ENCODE data around the gene STAG3. TPM values are rescaled to one million over a fixed set of nuclear protein-coding genes. Genes with fewer than 3 reads are reported as not detected.

Gene STAG3
- total and polyA plus RNA-seq, 9 of the 15 experiments (the other 6 are each of a cell fraction or from before 2014, with no cell fraction given) = 0.54 to 2.5 (median 1.7) TPM

DNA sequence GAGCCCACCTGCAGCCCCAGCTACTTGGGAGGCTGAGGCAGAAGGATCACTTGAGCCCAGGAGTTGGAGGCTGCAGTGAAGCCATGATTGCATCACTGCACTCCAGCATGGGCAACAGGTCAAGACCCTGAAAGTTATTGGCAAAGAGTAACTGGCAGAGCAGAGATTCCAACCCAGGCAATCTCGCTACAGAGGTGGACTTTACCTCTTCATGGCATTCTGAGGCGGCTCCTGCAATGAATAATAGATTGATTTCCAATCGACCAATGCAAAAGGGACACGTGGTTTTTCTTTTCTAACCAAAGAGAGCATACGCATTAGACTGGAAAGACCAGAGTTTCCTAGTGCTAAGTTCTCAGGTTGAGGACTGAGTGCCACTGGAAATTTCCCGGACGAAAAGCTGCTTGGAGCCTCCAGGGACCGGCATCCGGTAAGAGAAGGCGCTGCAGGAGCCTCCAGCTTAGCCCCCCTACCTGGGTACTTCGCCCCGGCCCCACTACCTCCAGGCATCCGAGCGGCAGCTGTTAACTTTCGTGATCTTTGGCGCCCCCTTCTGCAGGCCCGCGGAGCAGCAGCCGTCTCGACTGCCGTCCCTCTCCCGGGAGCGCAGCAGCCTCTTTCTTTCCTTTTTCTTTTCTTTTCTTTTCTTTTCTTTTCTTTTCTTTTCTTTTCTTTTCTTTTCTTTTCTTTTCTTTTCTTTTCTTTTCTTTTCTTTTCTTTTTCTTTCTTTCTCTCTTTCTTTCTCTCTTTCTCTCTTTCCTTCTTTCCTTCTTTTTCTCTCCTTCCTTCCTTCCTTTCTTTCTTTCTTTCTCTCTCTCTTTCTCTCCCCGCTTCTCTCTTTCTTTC, 46.9 kb upstream of the STAG3 start:
- H3K9ac ChIP-seq (ENCODE audit: insufficient read depth in 1 of 2, low read depth in 2 of 2, low read length in 2 of 2) = peak overlapping the region; percentile 48 to 75
- H2AFZ ChIP-seq (ENCODE audit: low read depth, low read length) = peak overlapping the region; percentile 85
- H3K4me2 ChIP-seq (ENCODE audit: insufficient read depth, low read length) = peak overlapping the region; percentile 60
- POLR2A ChIA-PET = interaction anchor here (0.7 to 1.1 kb wide), 5 partner anchors 10 to 149 kb away, joined by 3 to 4 read pairs (median 3); no protein-coding TSS in a partner anchor
- no peaks in the 10 kb centered on the region for H3K36me3 ChIP-seq (ENCODE audit: control insufficient read depth, insufficient read depth, low read length)
- H3K27ac ChIP-seq (ENCODE audit: extremely low read depth, low read depth, low read length) = no peak overlapping the region
- peaks cover 12% of the 10 kb centered on the region for H3K79me2 ChIP-seq (ENCODE audit: control insufficient read depth, insufficient read depth, low read length)
- FAIRE-seq = peak; percentile 29
- CTCF ChIA-PET (ENCODE audit: low intra/inter-chr PET ratio) = interaction anchor here (0.6 to 4.8 kb wide), 13 partner anchors 12 to 684 kb away, joined by 3 to 54 read pairs (median 5); no protein-coding TSS in a partner anchor
- BruUV-seq (replicated peaks) = no TSS peak
- in situ Hi-C loops (cut with MboI) (loop anchor here (5.0 kb wide), 2 partner anchors 81 to 216 kb away; no protein-coding TSS in a partner anchor), intact Hi-C loops (cut with micrococcal nuclease) (loop anchor here (1.0 to 2.0 kb wide), 2 partner anchors 137 to 212 kb away; partner anchors contain the start of gene TRIM4)
- no peaks in the 10 kb centered on the region for H3K9me3 ChIP-seq (replicated peaks; ENCODE audit: control insufficient read depth, insufficient read depth, low read depth, low read length)
- H3K9me1 ChIP-seq (ENCODE audit: control insufficient read depth, insufficient read depth, low read length) = no peaks in the 10 kb centered on the region
- no peaks in the 10 kb centered on the region for H4K20me1 ChIP-seq (replicated peaks; ENCODE audit: control insufficient read depth, insufficient read depth, low read length)
- H3K27me3 ChIP-seq (ENCODE audit: control insufficient read depth in 2 of 2, insufficient read depth in 2 of 2, low read length in 2 of 2) = no peaks in the 10 kb centered on the region; a peak in 2 of 5 replicates
- peak; percentile 50 for ATAC-seq
- no peak overlapping the region for H3K4me3 ChIP-seq
- WGBS (ENCODE audit: insufficient coverage, low coverage, missing lambda C conversion rate) = 10% methylated on average over 24 of the region's 24 CpGs
- H3K4me1 ChIP-seq (replicated peaks in 1 of 2; ENCODE audit: control insufficient read depth in 2 of 2, insufficient read depth in 2 of 2, low read length in 2 of 2) = peaks cover 11 to 27% of the 10 kb centered on the region in 2 experiments
- peak; percentile 85 to 90 (median 89) for DNase-seq (ENCODE audit: extremely low read depth in 1 of 4, low spot score in 3 of 4)
- TF ChIP-seq HDAC1 (IDR thresholded peaks at IDR 0.05) = peak in 1 of 2 experiments; percentile 61; a peak in 1 of 4 replicates
- TF ChIP-seq SRSF1 (IDR thresholded peaks at IDR 0.05; ENCODE audit: low read depth, low read length) = no peak
- TF ChIP-seq, protein P1, sequence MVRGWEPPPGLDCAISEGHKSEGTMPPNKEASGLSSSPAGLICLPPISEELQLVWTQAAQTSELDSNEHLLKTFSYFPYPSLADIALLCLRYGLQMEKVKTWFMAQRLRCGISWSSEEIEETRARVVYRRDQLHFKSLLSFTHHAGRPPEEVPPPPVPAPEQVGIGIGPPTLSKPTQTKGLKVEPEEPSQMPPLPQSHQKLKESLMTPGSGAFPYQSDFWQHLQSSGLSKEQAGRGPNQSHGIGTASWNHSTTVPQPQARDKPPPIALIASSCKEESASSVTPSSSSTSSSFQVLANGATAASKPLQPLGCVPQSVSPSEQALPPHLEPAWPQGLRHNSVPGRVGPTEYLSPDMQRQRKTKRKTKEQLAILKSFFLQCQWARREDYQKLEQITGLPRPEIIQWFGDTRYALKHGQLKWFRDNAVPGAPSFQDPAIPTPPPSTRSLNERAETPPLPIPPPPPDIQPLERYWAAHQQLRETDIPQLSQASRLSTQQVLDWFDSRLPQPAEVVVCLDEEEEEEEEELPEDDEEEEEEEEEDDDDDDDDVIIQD (CRISPR knock-in tag; IDR thresholded peaks at IDR 0.05) = no peak
- TF ChIP-seq SIN3A (IDR thresholded peaks at IDR 0.05; ENCODE audit: borderline replicate concordance in 2 of 2, control insufficient read depth in 1 of 2, low read depth in 2 of 2, low read length in 2 of 2) = no peak
- peak; percentile 33; the same call in 1 of the 2 replicates for TF ChIP-seq EP300 (IDR thresholded peaks at IDR 0.05; ENCODE audit: low read length)
- no peak for TF ChIP-seq SREBF1 (IDR thresholded peaks at IDR 0.05; ENCODE audit: borderline replicate concordance, low read depth, low read length)
- peak; percentile 88 for TF ChIP-seq ZBTB7A (IDR thresholded peaks at IDR 0.05; ENCODE audit: borderline replicate concordance, control insufficient read depth, low read depth, low read length)
- TF ChIP-seq, protein P2, sequence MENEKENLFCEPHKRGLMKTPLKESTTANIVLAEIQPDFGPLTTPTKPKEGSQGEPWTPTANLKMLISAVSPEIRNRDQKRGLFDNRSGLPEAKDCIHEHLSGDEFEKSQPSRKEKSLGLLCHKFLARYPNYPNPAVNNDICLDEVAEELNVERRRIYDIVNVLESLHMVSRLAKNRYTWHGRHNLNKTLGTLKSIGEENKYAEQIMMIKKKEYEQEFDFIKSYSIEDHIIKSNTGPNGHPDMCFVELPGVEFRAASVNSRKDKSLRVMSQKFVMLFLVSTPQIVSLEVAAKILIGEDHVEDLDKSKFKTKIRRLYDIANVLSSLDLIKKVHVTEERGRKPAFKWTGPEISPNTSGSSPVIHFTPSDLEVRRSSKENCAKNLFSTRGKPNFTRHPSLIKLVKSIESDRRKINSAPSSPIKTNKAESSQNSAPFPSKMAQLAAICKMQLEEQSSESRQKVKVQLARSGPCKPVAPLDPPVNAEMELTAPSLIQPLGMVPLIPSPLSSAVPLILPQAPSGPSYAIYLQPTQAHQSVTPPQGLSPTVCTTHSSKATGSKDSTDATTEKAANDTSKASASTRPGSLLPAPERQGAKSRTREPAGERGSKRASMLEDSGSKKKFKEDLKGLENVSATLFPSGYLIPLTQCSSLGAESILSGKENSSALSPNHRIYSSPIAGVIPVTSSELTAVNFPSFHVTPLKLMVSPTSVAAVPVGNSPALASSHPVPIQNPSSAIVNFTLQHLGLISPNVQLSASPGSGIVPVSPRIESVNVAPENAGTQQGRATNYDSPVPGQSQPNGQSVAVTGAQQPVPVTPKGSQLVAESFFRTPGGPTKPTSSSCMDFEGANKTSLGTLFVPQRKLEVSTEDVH (IDR thresholded peaks at IDR 0.05; ENCODE audit: low read depth, partially characterized antibody) = peak; percentile 45
- TF ChIP-seq BHLHE40 (IDR thresholded peaks at IDR 0.05; ENCODE audit: low read length) = peak; percentile 33; the same call in 1 of the 2 replicates
- no peak for TF ChIP-seq PYGO2 (tag; IDR thresholded peaks at IDR 0.05)
- peak; percentile 46; the same call in 1 of the 2 replicates for TF ChIP-seq KLF16 (IDR thresholded peaks at IDR 0.05)
- TF ChIP-seq, protein P3, sequence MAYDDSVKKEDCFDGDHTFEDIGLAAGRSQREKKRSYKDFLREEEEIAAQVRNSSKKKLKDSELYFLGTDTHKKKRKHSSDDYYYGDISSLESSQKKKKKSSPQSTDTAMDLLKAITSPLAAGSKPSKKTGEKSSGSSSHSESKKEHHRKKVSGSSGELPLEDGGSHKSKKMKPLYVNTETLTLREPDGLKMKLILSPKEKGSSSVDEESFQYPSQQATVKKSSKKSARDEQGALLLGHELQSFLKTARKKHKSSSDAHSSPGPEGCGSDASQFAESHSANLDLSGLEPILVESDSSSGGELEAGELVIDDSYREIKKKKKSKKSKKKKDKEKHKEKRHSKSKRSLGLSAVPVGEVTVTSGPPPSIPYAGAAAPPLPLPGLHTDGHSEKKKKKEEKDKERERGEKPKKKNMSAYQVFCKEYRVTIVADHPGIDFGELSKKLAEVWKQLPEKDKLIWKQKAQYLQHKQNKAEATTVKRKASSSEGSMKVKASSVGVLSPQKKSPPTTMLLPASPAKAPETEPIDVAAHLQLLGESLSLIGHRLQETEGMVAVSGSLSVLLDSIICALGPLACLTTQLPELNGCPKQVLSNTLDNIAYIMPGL (CRISPR knock-in tag; IDR thresholded peaks at IDR 0.05) = no peak
- no peak for TF ChIP-seq ERF (CRISPR knock-in tag; IDR thresholded peaks at IDR 0.05)
- no peak for TF ChIP-seq SMARCA4 (IDR thresholded peaks at IDR 0.05)
- 0 out of 2 replicates have a peak, but pooled peaks have one; percentile 25 for TF ChIP-seq SUPT5H (IDR thresholded peaks at IDR 0.05)

Data from K562 (cell line).